GM20000 (cell line): ENCODE results near the gene CDCA4.

Source experiments
- DNase-seq: peaks from one replicate; pipeline ENCODE4 v3.0.0; 2012; ENCODE audit warnings: low spot score
- TF ChIP-seq, protein P1 (sequence below): IDR thresholded peaks from 2 replicates; pipeline ENCODE4 v1.5.1; 2012; ENCODE audit warnings: mild to moderate bottlenecking, control low read depth; ENCODE audit errors: extremely low read depth, missing control alignments

CDCA4 gene

DNA sequence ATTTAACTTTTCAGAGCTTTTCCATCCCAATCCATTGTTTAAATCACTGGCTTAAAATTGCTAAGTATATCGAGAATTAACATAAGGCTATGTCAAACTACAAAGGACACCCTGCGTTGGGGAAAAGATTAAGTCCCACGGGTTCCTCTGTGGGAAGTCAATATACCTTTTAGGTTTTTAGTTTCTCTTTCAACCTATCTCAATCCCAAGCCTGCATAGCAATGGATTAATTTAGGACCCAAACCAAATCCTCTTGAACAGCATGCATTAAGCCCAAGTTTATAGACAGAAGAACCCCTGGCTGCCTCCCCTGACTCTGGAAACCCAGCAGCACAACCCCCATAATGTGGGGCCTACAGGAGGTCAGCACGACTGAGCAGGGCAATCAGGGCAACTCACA, 6.3 kb downstream of the CDCA4 start:
- TF ChIP-seq, protein P1, sequence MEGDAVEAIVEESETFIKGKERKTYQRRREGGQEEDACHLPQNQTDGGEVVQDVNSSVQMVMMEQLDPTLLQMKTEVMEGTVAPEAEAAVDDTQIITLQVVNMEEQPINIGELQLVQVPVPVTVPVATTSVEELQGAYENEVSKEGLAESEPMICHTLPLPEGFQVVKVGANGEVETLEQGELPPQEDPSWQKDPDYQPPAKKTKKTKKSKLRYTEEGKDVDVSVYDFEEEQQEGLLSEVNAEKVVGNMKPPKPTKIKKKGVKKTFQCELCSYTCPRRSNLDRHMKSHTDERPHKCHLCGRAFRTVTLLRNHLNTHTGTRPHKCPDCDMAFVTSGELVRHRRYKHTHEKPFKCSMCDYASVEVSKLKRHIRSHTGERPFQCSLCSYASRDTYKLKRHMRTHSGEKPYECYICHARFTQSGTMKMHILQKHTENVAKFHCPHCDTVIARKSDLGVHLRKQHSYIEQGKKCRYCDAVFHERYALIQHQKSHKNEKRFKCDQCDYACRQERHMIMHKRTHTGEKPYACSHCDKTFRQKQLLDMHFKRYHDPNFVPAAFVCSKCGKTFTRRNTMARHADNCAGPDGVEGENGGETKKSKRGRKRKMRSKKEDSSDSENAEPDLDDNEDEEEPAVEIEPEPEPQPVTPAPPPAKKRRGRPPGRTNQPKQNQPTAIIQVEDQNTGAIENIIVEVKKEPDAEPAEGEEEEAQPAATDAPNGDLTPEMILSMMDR = no peak
- no peak for DNase-seq

DNA sequence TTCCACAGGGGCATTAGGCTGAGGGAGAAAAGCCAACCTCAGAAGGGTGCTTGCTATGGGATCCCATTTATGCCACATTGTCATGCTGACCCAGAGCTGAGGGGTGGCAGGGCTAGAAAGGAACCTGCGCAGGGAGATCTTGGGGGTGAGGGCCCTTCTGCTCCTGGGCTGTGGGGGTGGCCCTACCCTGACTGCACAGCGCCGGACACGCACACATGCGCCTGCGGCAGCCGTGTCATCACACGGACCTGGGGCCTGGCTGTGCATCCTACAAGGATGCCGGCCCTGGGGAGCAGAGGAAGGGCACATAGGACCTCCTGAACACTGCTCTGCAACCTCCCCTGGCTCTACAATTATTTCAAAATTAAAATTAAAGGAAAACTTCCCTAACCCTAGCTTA, 6.9 kb downstream of the CDCA4 start:
- DNase-seq = no peak
- TF ChIP-seq, protein P1 = no peak

DNA sequence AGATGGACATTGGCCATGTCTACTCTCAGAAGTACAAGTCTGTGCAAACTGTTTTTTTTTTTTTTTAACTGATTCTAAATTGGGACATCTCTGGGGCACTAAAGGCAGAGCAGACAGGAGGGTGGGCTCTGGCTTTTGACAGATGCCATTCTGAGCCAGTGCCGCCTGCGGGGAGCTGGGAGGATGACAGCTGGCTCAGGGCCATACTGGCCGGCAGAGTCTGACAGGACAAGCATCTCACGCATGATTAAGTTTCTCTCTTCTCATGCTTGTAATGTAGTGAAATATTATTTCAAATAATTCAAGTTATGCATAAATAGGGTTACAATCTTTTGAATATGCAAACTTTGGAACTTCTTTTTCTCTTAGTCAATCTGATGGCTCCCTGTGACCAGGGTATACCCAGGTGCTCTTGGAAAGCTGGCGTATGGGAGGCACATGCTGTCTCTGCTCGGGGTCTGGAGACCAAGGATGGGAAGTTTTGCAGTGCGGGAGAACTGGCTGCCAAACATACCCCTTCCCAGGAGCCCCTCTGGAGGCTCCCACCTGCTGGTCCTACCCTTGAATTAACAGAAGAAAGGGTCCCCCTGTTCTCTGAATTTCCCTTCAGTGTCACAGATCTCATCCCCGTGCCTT, 7.6 kb downstream of the CDCA4 start:
- DNase-seq = no peak
- TF ChIP-seq, protein P1 = no peak

DNA sequence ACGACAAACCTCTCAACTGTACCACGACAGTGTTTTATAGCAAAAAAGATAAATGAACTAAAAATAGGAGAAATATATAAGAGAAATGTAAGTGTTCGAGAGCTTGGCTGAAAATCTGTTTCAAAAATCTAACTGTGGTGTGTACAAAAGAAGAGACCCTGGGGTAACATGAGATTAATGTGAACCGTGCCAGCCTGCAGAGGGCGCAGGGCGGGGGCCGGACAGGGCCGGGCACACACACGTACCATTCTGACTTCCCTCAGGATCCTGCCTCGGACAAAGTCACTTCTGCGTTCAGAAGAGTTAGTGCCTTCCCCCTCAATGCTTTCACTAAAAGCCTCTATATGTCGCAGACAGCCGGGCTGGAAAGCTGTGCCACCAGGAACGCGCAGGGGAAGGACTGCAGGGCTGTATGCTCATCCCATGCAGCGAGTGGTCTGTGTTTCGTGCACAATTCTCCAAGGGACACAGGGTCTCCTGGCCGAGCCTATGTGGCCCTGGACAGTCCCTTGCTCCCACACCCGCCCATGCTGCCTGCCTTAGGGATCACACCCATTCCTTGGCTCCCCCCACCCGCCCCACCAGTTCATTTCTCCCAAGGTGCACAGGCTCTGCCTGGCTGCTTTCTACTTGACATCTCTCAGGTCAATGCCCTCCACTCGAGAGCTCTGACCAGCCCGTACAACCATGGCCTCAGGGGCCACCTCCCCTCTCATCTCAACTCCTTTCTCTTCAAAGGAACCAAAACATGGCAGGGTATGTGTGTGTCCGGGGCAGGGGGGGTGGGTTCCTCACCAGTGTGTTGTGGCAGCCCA, 8.5 kb downstream of the CDCA4 start:
- DNase-seq = no peak
- TF ChIP-seq, protein P1 = no peak

DNA sequence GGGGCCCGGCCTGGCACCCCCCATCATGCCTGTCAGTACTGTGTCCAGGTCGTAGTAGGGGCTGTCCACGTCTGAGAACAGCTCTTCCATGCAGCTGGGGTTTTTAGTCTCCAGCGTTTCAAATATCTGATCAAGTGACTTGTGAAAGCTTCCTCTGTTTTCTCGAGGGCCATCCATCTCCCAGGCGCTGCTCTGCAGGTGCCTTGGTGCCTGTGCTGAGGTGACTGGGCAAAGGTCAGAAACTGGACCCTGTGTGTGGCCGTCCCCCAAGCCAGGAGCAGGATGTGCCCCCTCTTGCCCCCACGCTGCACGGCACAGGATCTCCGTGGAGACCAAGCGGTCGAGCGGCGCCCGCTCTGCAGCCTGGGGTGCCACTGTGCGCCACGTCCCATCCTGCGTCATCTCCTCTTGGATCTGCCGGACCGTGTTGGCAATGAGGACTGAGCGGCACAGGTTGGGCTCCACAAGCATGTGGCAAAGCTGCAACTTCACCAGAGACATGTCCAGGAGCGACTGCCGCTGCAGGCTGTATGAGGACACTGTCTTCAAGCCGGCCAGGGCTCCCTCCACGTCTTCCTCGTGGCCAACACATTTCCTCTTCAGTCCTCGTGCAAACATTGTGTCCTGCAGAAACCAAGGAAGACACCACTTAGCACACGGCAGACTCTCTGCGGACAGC, 9.4 kb downstream of the CDCA4 start:
- no peak for DNase-seq
- TF ChIP-seq, protein P1 = no peak

DNA sequence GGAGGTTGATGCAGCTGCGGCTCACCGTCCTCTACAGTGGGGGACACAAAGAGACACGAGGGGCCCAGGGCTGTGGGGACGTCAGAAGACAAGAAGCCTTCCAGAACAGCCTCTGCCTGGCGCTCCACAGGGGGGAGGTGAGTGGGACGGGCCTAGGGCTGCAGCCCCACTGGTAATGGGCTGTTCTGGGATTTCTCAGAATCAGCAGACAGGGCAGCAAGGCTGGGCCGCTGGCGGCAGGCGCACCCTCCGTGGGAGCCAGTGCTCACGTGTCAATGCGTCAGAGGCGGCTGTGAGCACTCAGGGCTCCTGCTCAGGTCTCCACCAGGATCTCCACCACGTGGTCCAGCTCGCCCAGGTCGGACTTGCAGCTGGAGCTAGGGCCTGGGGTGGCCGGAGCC, 10.0 kb downstream of the CDCA4 start:
- no peak for DNase-seq
- TF ChIP-seq, protein P1 = no peak

DNA sequence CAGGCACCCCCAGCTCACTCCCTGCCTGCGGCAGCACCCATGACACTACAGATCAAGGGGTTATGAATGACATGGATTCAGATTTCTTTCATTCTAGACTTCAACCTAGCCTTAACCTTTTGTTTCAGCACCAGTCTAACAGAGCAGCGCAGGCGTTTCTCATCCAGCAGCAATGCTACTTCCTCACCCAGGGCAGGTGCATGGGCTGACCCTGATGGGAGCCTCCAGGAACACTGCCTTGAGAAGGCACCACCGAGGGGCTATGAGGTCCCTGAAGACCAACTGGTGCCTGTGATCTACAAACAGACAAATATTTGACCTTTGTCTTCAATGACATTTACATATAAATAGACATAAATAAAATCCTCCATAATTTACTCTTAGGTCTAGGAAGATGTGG, 10.8 kb downstream of the CDCA4 start:
- TF ChIP-seq, protein P1 = no peak
- DNase-seq = no peak
